ENCODE data around the gene VRTN. TPM values are rescaled to one million over a fixed set of nuclear protein-coding genes. Genes with fewer than 3 reads are reported as not detected.

The VRTN gene
- total RNA-seq, 2 experiments from 2014 or later: not detected

- Mint-ChIP-seq H3K27me3 (peaks cover 10% of the 10 kb centered on the region), H3K4me3 (no peak overlapping the region), H3K4me1 (ENCODE audit: low read depth) (no peaks in the 10 kb centered on the region), H3K9me3 (no peaks in the 10 kb centered on the region), H3K27ac (no peak overlapping the region), H3K36me3 (ENCODE audit: low read depth) (no peaks in the 10 kb centered on the region)
- peaks cover 6% of the 10 kb centered on the region for H3K4me1 ChIP-seq (ENCODE audit: insufficient read depth, low read length)
- H3K9me3 ChIP-seq (ENCODE audit: control insufficient read depth in 1 of 2, insufficient read depth in 1 of 2, low read length in 2 of 2): no peaks in the 10 kb centered on the region
- no peak for DNase-seq
- H3K27ac ChIP-seq (ENCODE audit: low read depth in 1 of 2, low read length in 2 of 2): no peak overlapping the region
- intact Hi-C loops (cut with DNase I, micrococcal nuclease): loop anchor here in 1 of 2 experiments (5.0 to 10.0 kb wide), 3 partner anchors 128 to 440 kb away; partner anchors contain the start of genes ISCA2 and NPC2
- peaks cover 0 to 5% of the 10 kb centered on the region in 2 experiments for H3K27me3 ChIP-seq (ENCODE audit: control insufficient read depth in 1 of 2, insufficient read depth in 2 of 2, low read length in 2 of 2)
- ATAC-seq (ENCODE audit: poor library complexity): no peak
- no peak overlapping the region for H3K4me3 ChIP-seq (ENCODE audit: low read length)
- no peak for TF ChIP-seq CTCF (IDR thresholded peaks at IDR 0.05)
- ChIA-PET CTCF (no interaction called here), POLR2A (no interaction called here)
- no peaks in the 10 kb centered on the region for H3K36me3 ChIP-seq (ENCODE audit: insufficient read depth, low read length)
These were observed 16.1 kb downstream of the VRTN start for GRCh38 chr14:74364271-74364880.

GRCh38 chr14:74368026-74368425, 19.8 kb downstream of the VRTN start:
- no peaks in the 10 kb centered on the region for H3K4me1 ChIP-seq (ENCODE audit: insufficient read depth, low read length)
- no peak overlapping the region for H3K4me3 Mint-ChIP-seq
- no peak overlapping the region for H3K27ac Mint-ChIP-seq
- DNase-seq: no peak
- ATAC-seq (ENCODE audit: poor library complexity): no peak
- no peaks in the 10 kb centered on the region for H3K4me1 Mint-ChIP-seq (ENCODE audit: low read depth)
- H3K27me3 ChIP-seq (ENCODE audit: control insufficient read depth in 1 of 2, insufficient read depth in 2 of 2, low read length in 2 of 2): peaks cover 0 to 5% of the 10 kb centered on the region in 2 experiments
- intact Hi-C loops (cut with DNase I, micrococcal nuclease): loop anchor here in 1 of 2 experiments (10.0 kb wide), 2 partner anchors 307 to 437 kb away; no protein-coding TSS in a partner anchor
- H3K27ac ChIP-seq (ENCODE audit: low read depth in 1 of 2, low read length in 2 of 2): no peak overlapping the region
- peaks cover 5% of the 10 kb centered on the region for H3K27me3 Mint-ChIP-seq
- no peak for TF ChIP-seq CTCF (IDR thresholded peaks at IDR 0.05)
- H3K4me3 ChIP-seq (ENCODE audit: low read length): no peak overlapping the region
- H3K36me3 Mint-ChIP-seq (ENCODE audit: low read depth): no peaks in the 10 kb centered on the region
- CTCF ChIA-PET: no interaction called here
- H3K9me3 Mint-ChIP-seq: no peaks in the 10 kb centered on the region
- H3K9me3 ChIP-seq (ENCODE audit: control insufficient read depth in 1 of 2, insufficient read depth in 1 of 2, low read length in 2 of 2): no peaks in the 10 kb centered on the region
- POLR2A ChIA-PET: no interaction called here
- H3K36me3 ChIP-seq (ENCODE audit: insufficient read depth, low read length): no peaks in the 10 kb centered on the region

- CTCF ChIA-PET: no interaction called here
- no peak for ATAC-seq (ENCODE audit: poor library complexity)
- POLR2A ChIA-PET: no interaction called here
These were observed 20.2 kb downstream of the VRTN start for GRCh38 chr14:74368441-74368840.

More at GRCh38 chr14:74368441-74368840, 20.2 kb downstream of the VRTN start:
- TF ChIP-seq CTCF (IDR thresholded peaks at IDR 0.05): no peak
- H3K9me3 ChIP-seq (ENCODE audit: control insufficient read depth in 1 of 2, insufficient read depth in 1 of 2, low read length in 2 of 2): no peaks in the 10 kb centered on the region
- H3K36me3 ChIP-seq (ENCODE audit: insufficient read depth, low read length): no peaks in the 10 kb centered on the region
- Mint-ChIP-seq H3K27me3 (peaks cover 5% of the 10 kb centered on the region), H3K36me3 (ENCODE audit: low read depth) (no peaks in the 10 kb centered on the region), H3K4me1 (ENCODE audit: low read depth) (no peaks in the 10 kb centered on the region), H3K4me3 (no peak overlapping the region), H3K9me3 (no peaks in the 10 kb centered on the region), H3K27ac (no peak overlapping the region)
- no peaks in the 10 kb centered on the region for H3K4me1 ChIP-seq (ENCODE audit: insufficient read depth, low read length)
- peaks cover 0 to 5% of the 10 kb centered on the region in 2 experiments for H3K27me3 ChIP-seq (ENCODE audit: control insufficient read depth in 1 of 2, insufficient read depth in 2 of 2, low read length in 2 of 2)
- H3K4me3 ChIP-seq (ENCODE audit: low read length): no peak overlapping the region
- intact Hi-C loops (cut with DNase I, micrococcal nuclease): loop anchor here in 1 of 2 experiments (10.0 kb wide), 2 partner anchors 306 to 436 kb away; no protein-coding TSS in a partner anchor
- DNase-seq: no peak
- no peak overlapping the region for H3K27ac ChIP-seq (ENCODE audit: low read depth in 1 of 2, low read length in 2 of 2)

Measured in CD4-positive, alpha-beta T cell (primary cell).